ENCODE results near the gene GNL2.

Gene GNL2

GRCh38 chr1:37517569-37517968, 78.2 kb downstream of the GNL2 start:
- DNase-seq (ENCODE audit: low read depth in 2 of 2, low spot score in 1 of 2): no peak

All from stimulated activated CD8-positive, alpha-beta memory T cell treated with anti-CD3 and anti-CD28 coated beads, Interleukin-4, amount 100 ng/mL, for 1 hour (primary cell).